A673 (cell line): ENCODE data around the gene FBXL7.

Experiments
- EZH2 ChIP-seq: fragments of 200-600 bp; sonication (generic); IDR thresholded peaks from 2 replicates; pipeline ENCODE4 v1.6.1; 2017; ENCODE audit warnings: borderline replicate concordance, low read depth, mild to moderate bottlenecking, mixed read lengths, antibody characterized with exemption, low read length; ENCODE audit not compliant: poor library complexity, severe bottlenecking
- TF ChIP-seq, protein P1 (sequence below): fragments of 300-800, 200-600 bp; sonication (generic); conservative IDR thresholded peaks from 2 replicates; pipeline ENCODE4 v1.5.1; 2017; ENCODE audit warnings: low read depth, mild to moderate bottlenecking, antibody characterized with exemption, low read length, moderate library complexity, mixed read lengths

GRCh38 chr5:15929611-15930263 is 429.8 kb downstream of the FBXL7 start:
- TF ChIP-seq, protein P1, sequence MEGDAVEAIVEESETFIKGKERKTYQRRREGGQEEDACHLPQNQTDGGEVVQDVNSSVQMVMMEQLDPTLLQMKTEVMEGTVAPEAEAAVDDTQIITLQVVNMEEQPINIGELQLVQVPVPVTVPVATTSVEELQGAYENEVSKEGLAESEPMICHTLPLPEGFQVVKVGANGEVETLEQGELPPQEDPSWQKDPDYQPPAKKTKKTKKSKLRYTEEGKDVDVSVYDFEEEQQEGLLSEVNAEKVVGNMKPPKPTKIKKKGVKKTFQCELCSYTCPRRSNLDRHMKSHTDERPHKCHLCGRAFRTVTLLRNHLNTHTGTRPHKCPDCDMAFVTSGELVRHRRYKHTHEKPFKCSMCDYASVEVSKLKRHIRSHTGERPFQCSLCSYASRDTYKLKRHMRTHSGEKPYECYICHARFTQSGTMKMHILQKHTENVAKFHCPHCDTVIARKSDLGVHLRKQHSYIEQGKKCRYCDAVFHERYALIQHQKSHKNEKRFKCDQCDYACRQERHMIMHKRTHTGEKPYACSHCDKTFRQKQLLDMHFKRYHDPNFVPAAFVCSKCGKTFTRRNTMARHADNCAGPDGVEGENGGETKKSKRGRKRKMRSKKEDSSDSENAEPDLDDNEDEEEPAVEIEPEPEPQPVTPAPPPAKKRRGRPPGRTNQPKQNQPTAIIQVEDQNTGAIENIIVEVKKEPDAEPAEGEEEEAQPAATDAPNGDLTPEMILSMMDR: no peak
- no peak for TF ChIP-seq EZH2
